MM.1S (cell line): ENCODE data around the gene MATR3.

Experiments
- EZH2 ChIP-seq: fragments of 300-600 bp; sonication (generic); optimal IDR thresholded peaks from 2 replicates; pipeline ENCODE3; 2017; ENCODE audit warnings: low read depth, mild to moderate bottlenecking, antibody characterized with exemption, low read length, mixed read lengths
- EZH2phosphoT487 ChIP-seq: fragments of 300-600 bp; sonication (generic); IDR thresholded peaks from 2 replicates; pipeline ENCODE4 v1.6.1; 2018; ENCODE audit warnings: antibody characterized with exemption, low read length
- TF ChIP-seq, protein P1 (sequence below): fragments of 300-600 bp; sonication (generic); IDR thresholded peaks from 2 replicates; pipeline ENCODE4 v1.5.1; 2016; ENCODE audit warnings: antibody characterized with exemption, low read length, mixed read lengths

DNA sequence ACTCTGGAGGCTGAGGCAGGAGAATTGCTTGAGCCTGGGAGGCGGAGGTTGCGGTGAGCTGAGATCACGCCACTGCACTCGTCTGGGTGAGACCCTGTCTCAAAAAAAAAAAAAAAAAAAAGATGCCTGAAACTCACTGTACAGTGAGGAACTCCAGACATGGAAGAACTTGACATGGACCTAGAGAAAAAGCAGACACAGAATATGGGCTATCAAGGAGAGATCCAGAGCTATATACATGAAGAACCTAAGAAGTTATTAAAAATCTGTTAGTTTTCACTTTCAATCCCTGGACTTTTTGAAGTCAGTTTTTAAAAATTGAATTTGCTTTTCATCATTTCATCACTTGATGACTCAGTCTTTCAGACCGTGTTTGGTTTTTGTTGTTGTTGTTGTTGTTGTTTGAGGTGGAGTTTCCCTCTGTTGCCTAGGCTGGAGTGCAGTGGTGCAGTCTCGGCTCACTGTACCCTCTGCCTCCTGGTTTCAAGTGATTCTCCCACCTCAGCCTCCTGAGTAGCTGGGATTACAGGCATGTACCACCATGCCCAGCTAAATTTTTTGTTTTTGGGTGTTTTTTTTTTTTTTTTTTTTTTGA is 68.4 kb downstream of the MATR3 start:
- TF ChIP-seq, protein P1, sequence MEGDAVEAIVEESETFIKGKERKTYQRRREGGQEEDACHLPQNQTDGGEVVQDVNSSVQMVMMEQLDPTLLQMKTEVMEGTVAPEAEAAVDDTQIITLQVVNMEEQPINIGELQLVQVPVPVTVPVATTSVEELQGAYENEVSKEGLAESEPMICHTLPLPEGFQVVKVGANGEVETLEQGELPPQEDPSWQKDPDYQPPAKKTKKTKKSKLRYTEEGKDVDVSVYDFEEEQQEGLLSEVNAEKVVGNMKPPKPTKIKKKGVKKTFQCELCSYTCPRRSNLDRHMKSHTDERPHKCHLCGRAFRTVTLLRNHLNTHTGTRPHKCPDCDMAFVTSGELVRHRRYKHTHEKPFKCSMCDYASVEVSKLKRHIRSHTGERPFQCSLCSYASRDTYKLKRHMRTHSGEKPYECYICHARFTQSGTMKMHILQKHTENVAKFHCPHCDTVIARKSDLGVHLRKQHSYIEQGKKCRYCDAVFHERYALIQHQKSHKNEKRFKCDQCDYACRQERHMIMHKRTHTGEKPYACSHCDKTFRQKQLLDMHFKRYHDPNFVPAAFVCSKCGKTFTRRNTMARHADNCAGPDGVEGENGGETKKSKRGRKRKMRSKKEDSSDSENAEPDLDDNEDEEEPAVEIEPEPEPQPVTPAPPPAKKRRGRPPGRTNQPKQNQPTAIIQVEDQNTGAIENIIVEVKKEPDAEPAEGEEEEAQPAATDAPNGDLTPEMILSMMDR, result no peak
- TF ChIP-seq EZH2phosphoT487, result no peak
- no peak for TF ChIP-seq EZH2
